ENCODE measurements around the gene ADSS2. TPM values are rescaled to one million over a fixed set of nuclear protein-coding genes. Genes with fewer than 3 reads are reported as not detected.

Gene ADSS2
- total RNA-seq, 4 donors from 2014 or later: 39.4 to 59.3 (median 47.0) TPM

- 91 to 96% methylated on average over 6 of the region's 6 CpGs for WGBS, 2 donors
- intact Hi-C loops (cut with DNase I; ENCODE audit: low total_unique reads): no loop called here
- H3K4me3 ChIP-seq (ENCODE audit: low read depth, poor library complexity, severe bottlenecking): no peak overlapping the region
- TF ChIP-seq CTCF (IDR thresholded peaks at IDR 0.05): no peak
- TF ChIP-seq POLR2A (IDR thresholded peaks at IDR 0.05): no peak
- DNase-seq (ENCODE audit: low spot score in 2 of 2): no peak
Observed at GRCh38 chr1:244473059-244473605, 21.4 kb upstream of the ADSS2 start.

GRCh38 chr1:244466724-244467123 lies 15.0 kb upstream of the ADSS2 start:
- WGBS, 2 donors: 76 to 87% methylated on average over 2 of the region's 2 CpGs
- TF ChIP-seq CTCF (IDR thresholded peaks at IDR 0.05) (no peak), POLR2A (IDR thresholded peaks at IDR 0.05) (no peak)
- intact Hi-C loops (cut with DNase I; ENCODE audit: low total_unique reads): no loop called here
- DNase-seq (ENCODE audit: low spot score in 2 of 2): no peak
- no peak overlapping the region for H3K4me3 ChIP-seq (ENCODE audit: low read depth, poor library complexity, severe bottlenecking)

- peak; percentile 68 to 94 for DNase-seq (ENCODE audit: low spot score in 2 of 2)
- intact Hi-C loops (cut with DNase I; ENCODE audit: low total_unique reads): no loop called here
- TF ChIP-seq POLR2A (IDR thresholded peaks at IDR 0.05) (no peak), CTCF (IDR thresholded peaks at IDR 0.05) (no peak)
- 19 to 21% methylated on average over 45 to 47 of the region's 61 CpGs for WGBS, 2 donors
- peak within 1 kb of the TSS; percentile 45 for H3K4me3 ChIP-seq (ENCODE audit: low read depth, poor library complexity, severe bottlenecking)
Observed at GRCh38 chr1:244461245-244462071, 9.7 kb upstream of the ADSS2 start, which contains the start of gene CATSPERE. TSS of gene CATSPERE (plus strand) at chr1:244461273. CDS start at chr1:244461430, 157 bp downstream.

GRCh38 chr1:244460197-244460596 lies 8.5 kb upstream of the ADSS2 start:
- TF ChIP-seq POLR2A (IDR thresholded peaks at IDR 0.05) (no peak), CTCF (IDR thresholded peaks at IDR 0.05) (no peak)
- no peak overlapping the region for H3K4me3 ChIP-seq (ENCODE audit: low read depth, poor library complexity, severe bottlenecking)
- intact Hi-C loops (cut with DNase I; ENCODE audit: low total_unique reads): no loop called here
- DNase-seq (ENCODE audit: low spot score in 2 of 2): no peak
- 94 to 97% methylated on average over 4 of the region's 4 CpGs for WGBS, 2 donors

- H3K4me3 ChIP-seq (ENCODE audit: low read depth, poor library complexity, severe bottlenecking): no peak overlapping the region
- intact Hi-C loops (cut with DNase I; ENCODE audit: low total_unique reads): no loop called here
- no peak for TF ChIP-seq POLR2A (IDR thresholded peaks at IDR 0.05)
- TF ChIP-seq CTCF (IDR thresholded peaks at IDR 0.05): no peak
- 98 to 99% methylated on average over 4 of the region's 4 CpGs for WGBS, 2 donors
- no peak for DNase-seq (ENCODE audit: low spot score in 2 of 2)
Observed at GRCh38 chr1:244458781-244459180, 7.1 kb upstream of the ADSS2 start.
